ENCODE results near the gene MMAB.

Gene MMAB

DNA sequence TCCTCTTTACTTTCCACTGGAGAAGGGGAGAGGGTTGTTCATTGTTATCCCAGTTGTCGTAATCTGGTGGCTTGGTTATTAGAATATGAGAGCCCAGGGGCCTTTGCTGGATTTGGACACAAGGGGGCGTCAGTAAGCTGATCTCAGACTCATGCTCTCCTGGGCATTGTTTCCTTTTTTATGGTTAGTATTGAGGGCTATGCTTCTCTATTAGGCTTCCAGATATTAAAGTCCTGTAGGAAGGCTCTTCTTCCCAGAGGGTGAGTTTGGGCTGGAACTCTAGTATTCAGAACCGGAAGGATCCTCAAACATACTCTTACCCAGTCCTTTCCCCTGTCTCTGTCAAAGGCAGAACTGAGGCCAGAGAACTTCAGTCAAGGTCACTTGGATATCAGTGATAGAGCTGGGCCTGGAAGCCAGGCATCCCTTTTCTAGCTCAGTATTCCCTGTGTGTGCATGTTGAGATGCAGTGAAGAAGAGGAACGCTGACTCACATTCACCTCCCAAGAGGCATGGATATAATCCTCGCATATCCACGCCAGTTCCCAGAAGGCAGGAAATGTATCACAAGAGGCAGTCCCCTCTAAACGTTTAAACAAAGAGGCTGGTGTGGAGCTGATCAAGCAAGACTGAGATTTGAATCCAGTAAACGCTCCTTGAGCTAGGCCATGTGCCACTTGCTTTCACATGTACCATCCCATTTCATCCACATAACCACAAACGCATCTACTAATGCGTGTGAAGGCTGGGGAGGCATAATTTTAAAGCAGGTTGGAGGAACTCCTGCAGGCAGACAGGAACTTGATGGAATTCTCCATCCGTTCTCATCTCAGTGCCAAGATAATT lies 54.3 kb downstream of the MMAB start:
- Mint-ChIP-seq H3K27ac (peak overlapping the region; percentile 18 to 78 (median 50)), H3K4me3 (peak overlapping the region in 1 of 3 experiments; percentile 13), H3K4me1 (peaks cover 64% of the 10 kb centered on the region), H3K9me3 (no peaks in the 10 kb centered on the region), H3K27me3 (ENCODE audit: low read depth) (peaks cover 3% of the 10 kb centered on the region), H3K36me3 (ENCODE audit: low read depth) (peaks cover 69% of the 10 kb centered on the region)
- TF ChIP-seq CTCF (IDR thresholded peaks at IDR 0.05; ENCODE audit: unreplicated experiment in 3 of 3): peak; percentile 79 to 83 (median 81)

DNA sequence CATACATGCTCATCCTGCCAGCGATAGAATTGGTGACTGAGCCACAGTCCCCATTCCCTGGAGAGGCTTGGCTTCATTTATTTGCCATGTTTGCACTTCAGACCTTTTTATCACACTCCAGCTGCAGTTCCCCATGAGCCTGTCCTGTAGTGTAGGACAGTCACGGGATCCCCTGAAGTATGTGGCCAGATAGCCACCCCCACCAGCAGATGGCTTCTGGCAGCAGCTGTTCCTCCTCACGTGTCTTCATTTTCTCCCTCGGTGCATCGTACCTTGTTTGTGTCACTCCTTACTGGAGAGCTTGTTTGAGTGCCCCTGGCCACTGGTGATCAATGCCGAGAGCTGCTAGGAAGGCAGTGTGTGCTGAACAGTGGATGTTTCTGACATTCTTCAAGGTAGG lies 55.7 kb downstream of the MMAB start:
- H3K4me1 Mint-ChIP-seq: peaks cover 52% of the 10 kb centered on the region

GRCh38 chr12:109513977-109514376 lies 59.3 kb downstream of the MMAB start:
- Mint-ChIP-seq H3K27me3 (ENCODE audit: low read depth) (peaks cover 4% of the 10 kb centered on the region), H3K4me1 (peaks cover 24% of the 10 kb centered on the region), H3K9me3 (no peaks in the 10 kb centered on the region), H3K4me3 (no peak overlapping the region), H3K27ac (no peak overlapping the region), H3K36me3 (ENCODE audit: low read depth) (peaks cover 77% of the 10 kb centered on the region)
- TF ChIP-seq CTCF (IDR thresholded peaks at IDR 0.05; ENCODE audit: unreplicated experiment in 3 of 3): no peak

More for the DNA sequence above, 55.7 kb downstream of the MMAB start:
- H3K27me3 Mint-ChIP-seq (ENCODE audit: low read depth): no peaks in the 10 kb centered on the region
- peak overlapping the region in 2 of 3 experiments; percentile 8 to 44 for H3K4me3 Mint-ChIP-seq
- peak overlapping the region in 2 of 3 experiments; percentile 65 to 72 for H3K27ac Mint-ChIP-seq
- TF ChIP-seq CTCF (IDR thresholded peaks at IDR 0.05; ENCODE audit: unreplicated experiment in 3 of 3): no peak
- H3K9me3 Mint-ChIP-seq: no peaks in the 10 kb centered on the region
- H3K36me3 Mint-ChIP-seq (ENCODE audit: low read depth): peaks cover 72% of the 10 kb centered on the region

DNA sequence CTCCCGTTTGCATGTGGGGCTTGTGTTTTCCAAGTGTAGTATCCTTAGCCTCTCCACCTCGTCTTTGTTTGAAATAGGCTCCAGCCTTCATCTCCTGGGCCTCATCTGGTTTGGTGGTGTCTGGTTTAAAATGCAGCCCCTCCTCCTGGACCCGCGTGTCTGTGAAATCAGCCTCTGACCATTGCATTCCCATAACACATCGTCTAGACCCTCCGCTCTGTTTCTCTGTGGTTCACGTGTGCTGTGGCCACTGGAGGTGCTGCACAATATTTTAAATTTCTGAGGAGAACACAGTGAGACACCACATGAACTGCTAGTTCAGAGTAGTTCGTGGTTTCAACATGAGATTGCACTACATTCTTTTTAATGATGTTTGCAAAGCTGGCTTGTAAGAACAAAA lies 60.3 kb downstream of the MMAB start:
- no peak for TF ChIP-seq CTCF (IDR thresholded peaks at IDR 0.05; ENCODE audit: unreplicated experiment in 3 of 3)
- peaks cover 15% of the 10 kb centered on the region for H3K4me1 Mint-ChIP-seq
- no peak overlapping the region for H3K4me3 Mint-ChIP-seq
- peaks cover 4% of the 10 kb centered on the region for H3K27me3 Mint-ChIP-seq (ENCODE audit: low read depth)
- H3K36me3 Mint-ChIP-seq (ENCODE audit: low read depth): peaks cover 75% of the 10 kb centered on the region
- H3K9me3 Mint-ChIP-seq: no peaks in the 10 kb centered on the region
- H3K27ac Mint-ChIP-seq: peak overlapping the region in 1 of 3 experiments; percentile 20

DNA sequence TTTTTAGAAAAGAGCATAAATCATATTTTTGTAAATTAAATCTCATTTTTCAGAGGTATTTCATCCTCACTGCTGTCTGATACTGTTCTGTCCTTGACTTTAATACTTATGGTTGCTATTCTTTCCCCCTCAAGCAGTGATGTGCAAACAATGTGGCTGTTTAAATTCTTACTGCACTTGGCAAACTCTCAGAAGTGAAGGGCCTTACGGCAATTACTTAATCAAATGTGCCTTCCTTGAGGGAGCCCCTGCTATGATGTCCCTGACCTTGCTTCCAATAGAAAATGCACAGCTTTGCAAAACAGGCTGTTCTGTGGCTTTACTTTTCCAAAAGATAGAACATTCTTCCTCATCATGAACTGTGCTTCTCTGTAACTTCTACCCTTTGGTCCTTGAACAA lies 60.7 kb downstream of the MMAB start:
- peak overlapping the region in 1 of 3 experiments; percentile 20 for H3K27ac Mint-ChIP-seq
- no peak overlapping the region for H3K4me3 Mint-ChIP-seq
- H3K27me3 Mint-ChIP-seq (ENCODE audit: low read depth): peaks cover 4% of the 10 kb centered on the region
- H3K9me3 Mint-ChIP-seq: no peaks in the 10 kb centered on the region
- TF ChIP-seq CTCF (IDR thresholded peaks at IDR 0.05; ENCODE audit: unreplicated experiment in 3 of 3): no peak
- peaks cover 75% of the 10 kb centered on the region for H3K36me3 Mint-ChIP-seq (ENCODE audit: low read depth)
- H3K4me1 Mint-ChIP-seq: peaks cover 11% of the 10 kb centered on the region

DNA sequence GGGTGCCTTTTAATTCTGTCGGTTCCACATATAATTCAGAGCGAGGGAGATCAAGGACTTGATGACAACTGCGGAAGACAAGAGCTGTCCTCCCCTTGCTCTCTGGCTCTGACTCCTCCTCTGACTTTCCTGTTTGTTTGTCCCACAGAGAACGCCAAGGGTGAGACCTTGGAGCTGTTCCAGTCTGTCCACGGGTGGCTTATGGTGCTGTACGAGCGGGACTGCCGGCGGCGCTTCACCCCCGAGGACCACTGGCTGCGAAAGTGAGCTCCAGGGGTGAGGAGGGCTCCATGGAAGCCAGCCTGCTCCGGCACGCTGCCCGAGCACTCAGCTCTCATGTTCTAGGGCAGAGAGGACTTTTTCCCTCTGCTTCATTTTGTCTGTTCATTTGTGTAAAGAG lies 63.1 kb downstream of the MMAB start:
- no peaks in the 10 kb centered on the region for H3K9me3 Mint-ChIP-seq
- no peak overlapping the region for H3K4me3 Mint-ChIP-seq
- no peak for TF ChIP-seq CTCF (IDR thresholded peaks at IDR 0.05; ENCODE audit: unreplicated experiment in 3 of 3)
- peaks cover 67% of the 10 kb centered on the region for H3K36me3 Mint-ChIP-seq (ENCODE audit: low read depth)
- no peak overlapping the region for H3K27ac Mint-ChIP-seq
- peaks cover 4% of the 10 kb centered on the region for H3K27me3 Mint-ChIP-seq (ENCODE audit: low read depth)
- no peaks in the 10 kb centered on the region for H3K4me1 Mint-ChIP-seq

All from nephron (organoid).